ENCODE measurements around the gene GREB1. TPM values are rescaled to one million over a fixed set of nuclear protein-coding genes. Genes with fewer than 3 reads are reported as not detected.

GREB1 gene
- total and polyA plus RNA-seq, 2 of the 4 experiments (the other 2 are of a cell fraction): 0.05 TPM; not detected in 1

DNA sequence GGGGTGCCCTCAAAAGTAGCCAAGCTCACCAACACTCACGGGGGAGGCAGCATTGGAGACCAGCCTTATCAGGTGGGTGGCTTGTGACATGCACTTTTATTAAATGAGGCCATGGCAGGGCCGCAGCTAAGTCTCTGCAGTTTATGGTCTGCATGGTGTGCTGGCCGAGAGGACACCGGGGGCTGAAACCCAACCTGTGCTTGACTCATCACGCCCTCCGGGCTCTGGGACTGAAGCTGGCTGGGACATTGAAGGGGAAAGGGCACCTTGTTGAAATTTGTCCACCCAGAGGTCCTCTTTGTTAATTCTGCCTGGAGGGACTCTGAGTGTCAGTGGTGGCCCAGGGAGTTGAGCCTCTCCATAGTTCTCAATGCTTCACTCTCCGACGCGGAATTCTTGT, 153.9 kb downstream of the GREB1 start:
- CTCF ChIA-PET: interaction anchor here (0.5 to 1.2 kb wide), 20 partner anchors 8 to 96 kb away, joined by 3 to 8 read pairs (median 4); partner anchors contain the start of genes LPIN1 and NTSR2

More for the DNA sequence above, 153.9 kb downstream of the GREB1 start:
- Histone ChIP-seq H3K18ac (ENCODE audit: low read depth, low read length) (no peak overlapping the region), H4K5ac (ENCODE audit: low read depth, low read length) (no peak overlapping the region), H3K4me2 (ENCODE audit: low read depth, low read length) (no peak overlapping the region), H2BK120ac (ENCODE audit: low read depth, low read length) (no peak overlapping the region), H3K4me1 (ENCODE audit: control insufficient read depth, insufficient read depth, low read length) (no peaks in the 10 kb centered on the region), H3K9me3 (ENCODE audit: control insufficient read depth, insufficient read depth, low read length) (no peaks in the 10 kb centered on the region), H2BK20ac (ENCODE audit: low read depth, low read length) (no peak overlapping the region), H2AK9ac (replicated peaks; ENCODE audit: low read depth, low read length, poor library complexity) (no peak overlapping the region), H2BK5ac (ENCODE audit: low read depth, low read length, poor library complexity, severe bottlenecking) (no peak overlapping the region), H3K27me3 (ENCODE audit: control insufficient read depth, insufficient read depth, low read length) (peaks cover 29% of the 10 kb centered on the region), H4K91ac (ENCODE audit: insufficient read depth, low read depth, low read length) (no peak overlapping the region), H3K27ac (ENCODE audit: insufficient read depth, low read length) (no peak overlapping the region), H3K9me1 (ENCODE audit: insufficient read depth, low read length) (no peaks in the 10 kb centered on the region), H2BK15ac (ENCODE audit: low read depth, low read length) (no peak overlapping the region), H3K9ac (ENCODE audit: low read depth, low read length) (no peak overlapping the region), H3K36me3 (ENCODE audit: control insufficient read depth, insufficient read depth, low read length) (no peaks in the 10 kb centered on the region), H2AFZ (replicated peaks; ENCODE audit: low read length, poor library complexity) (no peak overlapping the region), H4K8ac (ENCODE audit: low read depth in 2 of 2, low read length in 2 of 2) (no peak overlapping the region), H3K4ac (ENCODE audit: low read depth, low read length) (no peak overlapping the region), H2AK5ac (ENCODE audit: low read depth, low read length) (no peak overlapping the region), H3K14ac (replicated peaks; ENCODE audit: low read depth, low read length) (no peak overlapping the region), H4K20me1 (ENCODE audit: insufficient read depth, low read length) (no peaks in the 10 kb centered on the region), H3K23ac (ENCODE audit: low read depth, low read length) (no peak overlapping the region), H3K56ac (ENCODE audit: extremely low read depth, insufficient read depth, low read length) (no peak overlapping the region), H3K4me3 (ENCODE audit: insufficient read depth, low read depth, low read length) (no peak overlapping the region), H3K79me1 (ENCODE audit: low read depth in 1 of 2, low read length in 2 of 2) (no peaks in the 10 kb centered on the region)
- 100% methylated on average over 3 of the region's 9 CpGs; no CpG with 5 or more reads in 1 of the 2 experiments for WGBS, 2 experiments (ENCODE audit: extremely low coverage in 2 of 2, insufficient read length in 1 of 2)
- intact Hi-C loops (cut with micrococcal nuclease) (loop anchor here (1.0 to 5.0 kb wide), 3 partner anchors 57 to 100 kb away; no protein-coding TSS in a partner anchor), in situ Hi-C loops (cut with MboI; ENCODE audit: low sequenced_read_pairs) (no loop called here), dilution Hi-C loops (cut with HindIII; ENCODE audit: low sequenced_read_pairs, unreplicated experiment) (no loop called here)
- ATAC-seq (ENCODE audit: low read depth) (no peak), DNase-seq (no peak)
- BruUV-seq (replicated peaks): no TSS peak
- POLR2A ChIA-PET (ENCODE audit: unreplicated experiment): no interaction called here
- TF ChIP-seq RCOR1 (IDR thresholded peaks at IDR 0.05; ENCODE audit: insufficient replicate concordance, low read length) (no peak), CHD1 (IDR thresholded peaks at IDR 0.05; ENCODE audit: low read depth, low read length) (no peak), MXI1 (IDR thresholded peaks at IDR 0.05; ENCODE audit: borderline replicate concordance, low read depth, low read length) (no peak), SMC3 (IDR thresholded peaks at IDR 0.05; ENCODE audit: low read depth, low read length) (no peak), MAZ (IDR thresholded peaks at IDR 0.05; ENCODE audit: borderline replicate concordance, low read depth, low read length) (no peak; the same call in 1 of the 2 replicates)
- TF ChIP-seq, protein P1, sequence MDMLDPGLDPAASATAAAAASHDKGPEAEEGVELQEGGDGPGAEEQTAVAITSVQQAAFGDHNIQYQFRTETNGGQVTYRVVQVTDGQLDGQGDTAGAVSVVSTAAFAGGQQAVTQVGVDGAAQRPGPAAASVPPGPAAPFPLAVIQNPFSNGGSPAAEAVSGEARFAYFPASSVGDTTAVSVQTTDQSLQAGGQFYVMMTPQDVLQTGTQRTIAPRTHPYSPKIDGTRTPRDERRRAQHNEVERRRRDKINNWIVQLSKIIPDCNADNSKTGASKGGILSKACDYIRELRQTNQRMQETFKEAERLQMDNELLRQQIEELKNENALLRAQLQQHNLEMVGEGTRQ (IDR thresholded peaks at IDR 0.05; ENCODE audit: low read depth, low read length): no peak

Measured in IMR-90 (cell line).